H1 (cell line): ENCODE measurements around the gene GRK3. TPM values are rescaled to one million over a fixed set of nuclear protein-coding genes. Genes with fewer than 3 reads are reported as not detected.
A peak's percentile ranks its signal among the peaks of the same experiment; 100 is the strongest.

ENCODE experiments used
- CTCF ChIA-PET: fragments of 300-600 bp; sonication (Branson Sonifier 250); formaldehyde crosslinking; loops from one replicate; lab custom pipeline; 2021; ENCODE audit not compliant: partially characterized antibody; lab: Charles Lee
- POLR2A ChIA-PET: fragments of 300-600 bp; sonication (Branson Sonifier 250); formaldehyde crosslinking; loops from one replicate; lab custom pipeline; 2021; ENCODE audit warnings: inconsistent platforms; ENCODE audit not compliant: partially characterized antibody; lab: Charles Lee
- DNase-seq, 2 experiments: peaks; one replicate each; pipeline versions ENCODE4 v3.0.0 to v3.0.0-alpha.2; 2010 to 2022; ENCODE audit warnings: low spot score in 2 of 2, low read depth in 1 of 2, mixed read lengths in 1 of 2
- FAIRE-seq: peaks from 2 replicates; lab custom pipeline; 2011; peaks lifted over from hg19 to GRCh38; lab: Jason Lieb, UNC
- H2AFZ ChIP-seq: 2 replicates; pipeline ENCODE4 v1.8.1; 2012; ENCODE audit warnings: low read length, inconsistent platforms
- H2AK5ac ChIP-seq: 2 replicates; pipeline ENCODE4 v1.6.1; 2013; ENCODE audit warnings: low read depth, low read length
- H2BK120ac ChIP-seq: replicated peaks from 2 replicates; pipeline ENCODE3; 2013; ENCODE audit warnings: low read depth, low read length, inconsistent platforms
- H2BK12ac ChIP-seq: 2 replicates; pipeline ENCODE4 v1.6.1; 2013; ENCODE audit warnings: low read depth, low read length
- H2BK15ac ChIP-seq: 2 replicates; pipeline ENCODE4 v1.6.1; 2013; ENCODE audit warnings: low read length
- H2BK20ac ChIP-seq: 2 replicates; pipeline ENCODE4 v1.6.1; 2013; ENCODE audit warnings: low read length
- H2BK5ac ChIP-seq: 2 replicates; pipeline ENCODE4 v1.6.1; 2013; ENCODE audit warnings: low read depth, low read length
- H3K14ac ChIP-seq: 2 replicates; pipeline ENCODE4 v1.6.1; 2013; ENCODE audit warnings: inconsistent platforms; ENCODE audit not compliant: insufficient read length
- H3K18ac ChIP-seq: 2 replicates; pipeline ENCODE4 v1.6.1; 2013; ENCODE audit warnings: low read length; ENCODE audit errors: extremely low read depth
- H3K23ac ChIP-seq: 2 replicates; pipeline ENCODE4 v1.6.1; 2013; ENCODE audit warnings: inconsistent platforms; ENCODE audit not compliant: insufficient read length
- H3K23me2 ChIP-seq: 2 replicates; pipeline ENCODE4 v1.6.1; 2013; ENCODE audit warnings: low read depth, low read length
- H3K27ac ChIP-seq: 2 replicates; pipeline ENCODE4 v1.6.1; 2011; ENCODE audit warnings: low read depth, low read length, inconsistent platforms
- H3K27me3 ChIP-seq, 4 experiments: replicated peaks in 1 of 4; 1 replicate in 1 of 4; 2 replicates in 3 of 4; pipeline versions ENCODE4 v1.6.1 to v1.8.1; 2011 to 2013; ENCODE audit warnings: low read length in 3 of 4, mild to moderate bottlenecking in 3 of 4, inconsistent platforms in 2 of 4, mixed read lengths in 2 of 4, moderate library complexity in 1 of 4; ENCODE audit not compliant: control insufficient read depth in 3 of 4, insufficient read depth in 3 of 4; ENCODE audit errors: extremely low read depth in 1 of 4
- H3K36me3 ChIP-seq, 4 experiments: 2 replicates each; pipeline versions ENCODE4 v1.6.1 to v1.8.1; 2011 to 2013; ENCODE audit warnings: mild to moderate bottlenecking in 4 of 4, low read length in 3 of 4, moderate library complexity in 2 of 4, control low read depth in 1 of 4, inconsistent platforms in 1 of 4; ENCODE audit not compliant: insufficient read depth in 4 of 4, control insufficient read depth in 2 of 4
- H3K4ac ChIP-seq: replicated peaks from 2 replicates; pipeline ENCODE3; 2013; ENCODE audit warnings: low read length, low read depth, mixed read lengths, inconsistent platforms; ENCODE audit not compliant: insufficient read length
- H3K4me1 ChIP-seq, 4 experiments: replicated peaks in 1 of 4; 1 replicate in 1 of 4; 2 replicates in 3 of 4; pipeline versions ENCODE4 v1.6.1 to v1.8.1; 2011 to 2013; ENCODE audit warnings: low read length in 3 of 4, inconsistent platforms in 2 of 4, mixed read lengths in 1 of 4; ENCODE audit not compliant: insufficient read depth in 4 of 4, control insufficient read depth in 3 of 4
- H3K4me2 ChIP-seq, 2 experiments: 2 replicates each; pipeline versions ENCODE4 v1.6.1 to v1.8.1; 2011 to 2013; ENCODE audit warnings: low read depth in 2 of 2, low read length in 2 of 2, control low read depth in 1 of 2, inconsistent platforms in 1 of 2, mild to moderate bottlenecking in 1 of 2; ENCODE audit not compliant: insufficient read depth in 1 of 2
- H3K4me3 ChIP-seq, 4 experiments: fragments of 200-600, 300-600 bp in 1 of 4; sonication (generic), shearing (Covaris generic), sonication (Bioruptor Twin) in 1 of 4; 2 replicates each; pipeline versions ENCODE4 v1.5.1 to v1.8.1; 2011 to 2016; ENCODE audit warnings: low read length in 4 of 4, low read depth in 3 of 4, control low read depth in 2 of 4, inconsistent platforms in 2 of 4, mild to moderate bottlenecking in 2 of 4, mixed read lengths in 1 of 4, moderate library complexity in 1 of 4; ENCODE audit not compliant: insufficient read depth in 2 of 4; ENCODE audit errors: extremely low read depth in 1 of 4
- H3K56ac ChIP-seq: replicated peaks from 2 replicates; pipeline ENCODE3; 2013; ENCODE audit warnings: low read depth, mild to moderate bottlenecking, mixed read lengths, low read length, inconsistent platforms; ENCODE audit not compliant: insufficient read length
- H3K79me1 ChIP-seq: 2 replicates; pipeline ENCODE4 v1.6.1; 2013; ENCODE audit warnings: low read depth, low read length, control low read depth
- H3K79me2 ChIP-seq, 2 experiments: 2 replicates each; pipeline versions ENCODE4 v1.6.1 to v1.8.1; 2012 to 2013; ENCODE audit warnings: low read length in 2 of 2, mild to moderate bottlenecking in 2 of 2, inconsistent platforms in 1 of 2; ENCODE audit not compliant: insufficient read depth in 2 of 2, control insufficient read depth in 1 of 2
- H3K9ac ChIP-seq, 4 experiments: replicated peaks in 1 of 4; 1 replicate in 1 of 4; 2 replicates in 3 of 4; pipeline versions ENCODE4 v1.6.1 to v1.8.1; 2011 to 2013; ENCODE audit warnings: low read depth in 3 of 4, low read length in 3 of 4, control low read depth in 2 of 4, mild to moderate bottlenecking in 2 of 4, moderate library complexity in 2 of 4, inconsistent platforms in 1 of 4; ENCODE audit errors: extremely low read depth in 1 of 4
- H3K9me3 ChIP-seq, 2 experiments: 2 replicates each; pipeline versions ENCODE4 v1.6.1 to v1.8.1; 2012 to 2013; ENCODE audit warnings: mild to moderate bottlenecking in 2 of 2, moderate library complexity in 2 of 2, control low read depth in 1 of 2, inconsistent platforms in 1 of 2, low read depth in 1 of 2, low read length in 1 of 2, mixed read lengths in 1 of 2; ENCODE audit not compliant: insufficient read depth in 2 of 2
- H4K20me1 ChIP-seq, 2 experiments: replicated peaks in 1 of 2; 2 replicates each; pipeline versions ENCODE3 to v1.8.1; 2011 to 2013; ENCODE audit warnings: inconsistent platforms in 2 of 2, low read length in 2 of 2, mild to moderate bottlenecking in 1 of 2; ENCODE audit not compliant: insufficient read depth in 2 of 2, control insufficient read depth in 1 of 2
- H4K5ac ChIP-seq: 2 replicates; pipeline ENCODE4 v1.6.1; 2013; ENCODE audit warnings: low read length, low read depth, mixed read lengths, inconsistent platforms; ENCODE audit not compliant: insufficient read length
- H4K8ac ChIP-seq: 2 replicates; pipeline ENCODE4 v1.8.0; 2013; ENCODE audit warnings: mild to moderate bottlenecking, moderate library complexity, low read length, inconsistent platforms; ENCODE audit not compliant: insufficient read depth; ENCODE audit errors: extremely low read depth
- H4K91ac ChIP-seq: replicated peaks from 2 replicates; pipeline ENCODE3; 2013; ENCODE audit warnings: low read length, mixed read lengths, inconsistent platforms; ENCODE audit not compliant: insufficient read length
- ATF3 ChIP-seq: IDR thresholded peaks from 2 replicates; pipeline ENCODE4 v1.6.1; 2011; ENCODE audit warnings: low read depth, mild to moderate bottlenecking, low read length; ENCODE audit not compliant: insufficient read depth
- CTBP2 ChIP-seq: IDR thresholded peaks from 2 replicates; pipeline ENCODE4 v1.7.0; 2011; ENCODE audit warnings: borderline replicate concordance, mild to moderate bottlenecking, moderate library complexity, mixed read lengths, low read length; ENCODE audit not compliant: insufficient read depth, insufficient read length
- HDAC2 ChIP-seq, 2 experiments: fragments of 300-600 bp in 1 of 2; sonication (generic) in 1 of 2; IDR thresholded peaks; 2 replicates each; pipeline ENCODE4 v1.6.1; 2011 to 2012; ENCODE audit warnings: low read depth in 2 of 2, low read length in 2 of 2, mild to moderate bottlenecking in 2 of 2, moderate library complexity in 2 of 2, borderline replicate concordance in 1 of 2, inconsistent platforms in 1 of 2
- POU5F1 ChIP-seq: IDR thresholded peaks from 2 replicates; pipeline ENCODE4 v1.6.1; 2011; ENCODE audit warnings: low read depth, mild to moderate bottlenecking, low read length, moderate library complexity
- SIX5 ChIP-seq: IDR thresholded peaks from 2 replicates; pipeline ENCODE4 v1.6.1; 2011; ENCODE audit warnings: mild to moderate bottlenecking, low read depth, low read length
- TBP ChIP-seq: IDR thresholded peaks from 2 replicates; pipeline ENCODE4 v1.6.1; 2011; ENCODE audit warnings: low read depth, low read length, improper control_type of control experiment
- WGBS, 2 experiments: shearing (Covaris generic) in 1 of 2; methylation state at CpG; one replicate each; pipeline versions ENCODE4 v1.1.6 to v1.1.7; 2013 to 2015; ENCODE audit warnings: low lambda C conversion rate in 2 of 2, mixed read lengths in 2 of 2, inconsistent platforms in 1 of 2, low coverage in 1 of 2, missing lambda C conversion rate in 1 of 2; ENCODE audit not compliant: insufficient replicate concordance in 2 of 2, insufficient coverage in 1 of 2, insufficient read length in 1 of 2; ENCODE audit errors: extremely low coverage in 1 of 2, missing lambda C conversion rate in 1 of 2; 5-methylcytosine and 5-hydroxymethylcytosine counted together
- long read RNA-seq, 2 experiments: library from RNA in 1 of 2; library from capped mRNA in 1 of 2; stranded (forward); transcript quantifications; one replicate each; pipeline ENCODE4 v2.0.0, GENCODE V29; 2021; ENCODE audit warnings: inconsistent platforms in 1 of 2
- polyA minus RNA-seq, 3 experiments: library from RNA; depleted of rRNA, polyadenylated mRNA; stranded (reverse); fragments of >200 nt; gene quantifications; 1 replicate in 2 of 3; 2 replicates in 1 of 3; pipeline ENCODE4 v1.2.3, GENCODE V29; 2011
- polyA plus RNA-seq, 7 experiments: library from polyadenylated mRNA; depleted of rRNA in 3 of 7; stranded (reverse) in 5 of 7; unstranded in 2 of 7; fragments of >200 nt in 5 of 7; fragments of 200-250 nt in 2 of 7; gene quantifications; 1 replicate in 5 of 7; 2 replicates in 1 of 7; 4 replicates in 1 of 7; pipeline versions ENCODE4 v1.2.1 to v1.2.3, GENCODE V29; 2011 to 2013; ENCODE audit warnings: missing spikeins in 2 of 7, mixed read lengths in 2 of 7
- total RNA-seq: library from RNA; stranded (reverse); fragmentation: NEBNext Ultra II Directional; extraction: Animal tissue kit (Norgen Biotek cat#: 25700); gene quantifications from 2 replicates; pipeline ENCODE4 v1.2.1, GENCODE V29; 2021

Gene GRK3
- total RNA-seq (32.1 and 35.3 TPM in 2 replicates), polyA plus RNA-seq (2011; rRNA removed) (5.9 and 7.5 TPM in 2 replicates), polyA minus RNA-seq (2011; rRNA and poly(A)+ RNA removed) (27.2 and 29.1 TPM in 2 replicates)
- 8.7 TPM for polyA plus RNA-seq (2011; cell fraction: cytosol; rRNA removed)
- 12.8 TPM for polyA plus RNA-seq (2011; cell fraction: nucleus; rRNA removed)
- 7.6 to 11.7 TPM (median 10.5 TPM) in 4 replicates for polyA plus RNA-seq (2012, experiment 1 of 2)
- 1.3 TPM for polyA plus RNA-seq (2012, experiment 2 of 2)
- polyA plus RNA-seq (2013, experiment 1 of 2): 10.5 TPM
- 9.8 TPM for polyA plus RNA-seq (2013, experiment 2 of 2)
- polyA minus RNA-seq (2011; cell fraction: cytosol; rRNA and poly(A)+ RNA removed): 13.9 TPM
- 29.7 TPM for polyA minus RNA-seq (2011; cell fraction: nucleus; rRNA and poly(A)+ RNA removed)
- long read RNA-seq, experiment 1, full-length matches to known transcripts: 1 of 23 reads
- long read RNA-seq, experiment 1, partial matches to known transcripts: 3 of 23 reads
- long read RNA-seq, experiment 1, other reads (novel, unspliced or antisense): 19 of 23 reads
- long read RNA-seq, experiment 2, partial matches to known transcripts: 1 of 2 reads
- long read RNA-seq, experiment 2, other reads (novel, unspliced or antisense): 1 of 2 reads

GRCh38 chr22:25564320-25564978 is at the start of gene GRK3:
Gene GRK3 (plus strand): TSS chr22:25564675. CDS start chr22:25565041, 366 bp downstream.
- Histone ChIP-seq H3K4ac (no peak within 1 kb of the TSS), H3K79me1 (0 out of 2 replicates have a peak, but pooled peaks cover 1% of the 10 kb centered on the region), H3K27ac (no peak within 1 kb of the TSS; the same call in 1 of the 2 replicates), H2BK120ac (no peak within 1 kb of the TSS), H3K36me3 (no peaks in the 10 kb centered on the region), H2BK12ac (peak within 1 kb of the TSS; percentile 60; the same call in 1 of the 2 replicates), H3K23ac (no peak within 1 kb of the TSS), H2AFZ (peak within 1 kb of the TSS; percentile 77), H3K56ac (peak within 1 kb of the TSS; percentile 59), H2BK5ac (peak within 1 kb of the TSS; percentile 75; the same call in 1 of the 2 replicates), H3K27me3 (peaks cover 0 to 13% (median 3%) of the 10 kb centered on the region in 4 experiments; a peak in 2 of 7 replicates), H4K20me1 (no peaks in the 10 kb centered on the region), H2AK5ac (no peak within 1 kb of the TSS), H3K4me3 (peak within 1 kb of the TSS; percentile 39 to 100 (median 76)), H3K9me3 (no peaks in the 10 kb centered on the region), H2BK20ac (no peak within 1 kb of the TSS), H3K79me2 (peaks cover 3 to 41% of the 10 kb centered on the region in 2 experiments), H4K91ac (no peak within 1 kb of the TSS), H4K8ac (peak within 1 kb of the TSS; percentile 93), H3K4me2 (peak within 1 kb of the TSS; percentile 94 to 97), H3K14ac (no peak within 1 kb of the TSS), H3K9ac (peak within 1 kb of the TSS; percentile 48 to 75 (median 58)), H4K5ac (peak within 1 kb of the TSS; percentile 77), H3K4me1 (peaks cover 3 to 12% (median 10%) of the 10 kb centered on the region in 4 experiments; a peak in 6 of 7 replicates), H2BK15ac (no peak within 1 kb of the TSS), H3K23me2 (peaks cover 13% of the 10 kb centered on the region; the same call in 1 of the 2 replicates), H3K18ac (peak within 1 kb of the TSS; percentile 73)
- peak; percentile 29 to 83 for DNase-seq
- ChIA-PET POLR2A (interaction anchor here (0.7 to 1.4 kb wide), 7 partner anchors 11 to 55 kb away, joined by 3 to 7 read pairs (median 4); no protein-coding TSS in a partner anchor), CTCF (interaction anchor here (0.6 to 2.3 kb wide), 3 partner anchors 20 to 198 kb away, joined by 3 to 7 read pairs (median 4); no protein-coding TSS in a partner anchor)
- WGBS, 2 experiments: 0% methylated on average over 6 of the region's 73 CpGs; no CpG with 5 or more reads in 1 of the 2 experiments
- FAIRE-seq: no peak
- TF ChIP-seq HDAC2 (IDR thresholded peaks at IDR 0.05; ENCODE audit: borderline replicate concordance in 1 of 2, low read depth in 2 of 2, low read length in 2 of 2) (peak in 1 of 2 experiments; percentile 10; a peak in 1 of 4 replicates), POU5F1 (no peak), CTBP2 (no peak), ATF3 (no peak), SIX5 (no peak), TBP (no peak)
